Subcutaneous adipose tissue (tissue), 4 donors: Measurements from ENCODE around the gene RNF34. TPM values are rescaled to one million over a fixed set of nuclear protein-coding genes. Genes with fewer than 3 reads are reported as not detected.

ENCODE experiments used
- CTCF ChIP-seq: fragments of 450-650 bp; IDR thresholded peaks from one replicate; pipeline ENCODE4 v1.5.1; 2016; ENCODE audit warnings: low read depth, mild to moderate bottlenecking, control low read depth, antibody characterized with exemption, moderate library complexity
- total RNA-seq, 4 donors: library from RNA; depleted of rRNA; stranded (reverse); fragments of >200 nt; gene quantifications; one replicate each; pipeline ENCODE4 v1.1.0, GENCODE V29; 2016

Gene RNF34
- total RNA-seq, 4 donors from 2014 or later: 28.7 to 37.2 (median 35.5) TPM

DNA sequence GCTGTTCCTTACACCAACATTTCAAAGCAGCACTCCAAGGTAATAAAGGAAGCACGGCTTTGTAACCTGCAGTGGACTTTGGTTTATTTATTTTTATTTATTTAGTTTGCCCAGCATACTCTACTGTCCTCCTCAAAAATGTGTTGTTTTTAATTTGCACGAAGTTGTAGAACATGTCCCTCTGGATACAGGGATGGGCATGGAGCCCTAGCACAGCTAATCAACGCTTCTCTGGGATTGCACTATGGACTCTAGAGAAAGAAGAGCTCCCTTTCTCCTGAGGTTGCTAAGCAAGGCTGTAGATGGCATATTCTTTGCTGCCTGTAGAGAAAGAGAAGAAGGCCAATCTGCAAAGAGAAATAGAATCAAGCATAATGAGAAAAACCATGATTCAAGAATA is 41.8 kb upstream of the RNF34 start:
- TF ChIP-seq CTCF: no peak

GRCh38 chr12:121364683-121365121 is 35.2 kb upstream of the RNF34 start:
- no peak for TF ChIP-seq CTCF

DNA sequence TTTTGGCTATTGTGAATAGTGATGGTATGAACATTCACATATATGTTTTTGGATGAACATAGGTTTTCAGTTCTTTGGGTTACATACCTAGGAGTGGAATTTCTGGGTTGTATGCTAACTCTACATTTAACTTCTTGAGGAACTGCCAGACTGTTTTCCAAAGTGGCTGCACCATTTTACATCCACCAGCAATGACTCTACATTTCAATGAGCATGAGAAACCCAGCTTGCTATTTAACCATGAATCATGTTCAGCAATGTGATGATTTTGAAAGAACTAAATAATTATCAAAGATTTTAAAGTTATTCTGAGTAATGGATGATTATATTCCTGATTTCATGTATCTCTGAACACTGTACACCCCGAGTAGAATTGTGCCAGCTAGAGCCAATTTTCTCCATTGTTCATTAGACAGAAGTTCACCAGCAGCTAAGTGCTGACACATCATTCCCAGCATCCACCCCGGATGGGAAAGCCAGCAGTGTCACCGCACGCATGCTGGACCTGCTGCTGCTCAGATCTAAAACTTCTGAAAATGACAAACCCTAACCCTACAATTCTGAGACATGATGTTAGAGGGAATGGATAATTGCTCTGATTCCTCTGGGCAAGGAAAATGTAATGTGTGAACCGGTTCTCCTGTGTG is 34.4 kb upstream of the RNF34 start:
- no peak for TF ChIP-seq CTCF

- no peak for TF ChIP-seq CTCF
Observed at GRCh38 chr12:121366063-121366459, 33.9 kb upstream of the RNF34 start.

GRCh38 chr12:121371404-121371803 is 28.5 kb upstream of the RNF34 start:
- no peak for TF ChIP-seq CTCF

DNA sequence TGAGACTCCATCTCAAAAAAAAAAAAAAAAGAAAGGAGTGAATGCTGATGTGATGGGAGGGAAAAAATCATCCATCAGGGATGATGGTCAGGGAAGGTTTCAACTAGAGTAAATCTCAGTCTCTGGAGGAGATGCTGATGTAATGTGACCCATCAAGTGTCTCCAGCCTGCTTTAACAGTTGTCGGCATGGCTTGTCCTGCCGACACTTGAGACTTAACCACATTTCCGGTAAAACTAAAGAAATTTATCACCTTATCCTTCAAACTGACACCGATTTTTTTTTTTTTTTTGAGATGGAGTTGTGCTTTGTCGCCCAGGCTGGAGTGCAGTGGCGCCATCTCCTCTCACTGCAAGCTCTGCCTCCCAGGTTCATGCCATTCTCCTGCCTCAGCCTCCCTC is 26.2 kb upstream of the RNF34 start:
- no peak for TF ChIP-seq CTCF

DNA sequence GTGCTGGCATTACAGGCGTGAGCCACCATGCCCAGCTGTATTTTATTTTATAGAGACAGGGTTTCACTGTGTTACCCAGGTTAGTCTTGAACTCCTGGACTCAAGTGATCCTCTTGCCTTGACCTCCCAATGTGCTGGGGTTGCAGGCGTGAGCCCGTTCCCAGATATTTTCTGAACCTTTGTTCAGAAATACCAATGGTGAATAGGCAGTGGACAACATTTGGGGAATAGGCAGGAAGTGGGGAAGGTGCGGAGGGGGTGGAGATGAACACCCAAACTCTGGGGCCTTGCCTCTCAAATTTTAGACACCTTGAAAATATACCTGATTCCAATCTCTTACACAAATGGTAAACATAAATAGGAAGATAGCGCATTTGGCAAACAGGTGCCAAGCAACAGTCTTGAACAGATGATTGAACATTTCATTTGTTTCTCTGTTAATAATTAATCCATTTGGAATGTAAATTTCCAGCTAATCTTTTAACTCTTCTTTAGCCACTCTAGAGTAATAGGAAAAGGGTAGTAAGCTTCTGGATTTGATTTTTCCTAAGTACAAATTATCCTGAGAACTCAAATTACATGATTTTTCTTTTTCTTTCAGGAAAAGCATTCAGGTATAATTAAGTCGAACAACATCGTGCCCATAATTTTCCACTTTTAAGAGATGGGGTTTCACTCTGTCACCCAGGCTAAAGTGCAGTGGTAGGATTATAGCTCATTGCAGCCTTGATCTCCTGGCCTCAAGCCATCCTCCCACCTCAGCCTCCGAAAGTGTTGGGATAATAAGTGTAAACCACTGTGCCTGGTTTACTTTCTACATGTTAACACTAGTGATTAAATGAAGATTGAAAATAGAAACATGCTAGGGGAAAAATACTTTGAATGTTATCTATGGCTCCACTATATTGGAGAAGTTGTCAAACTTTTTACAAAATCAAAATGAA is 22.9 kb upstream of the RNF34 start:
- no peak for TF ChIP-seq CTCF
